Metanephros (tissue), 2 donors: Measurements from ENCODE around the gene NBEAL2. TPM values are rescaled to one million over a fixed set of nuclear protein-coding genes. Genes with fewer than 3 reads are reported as not detected.

Source experiments
- small RNA-seq: library from RNA; depleted of rRNA; stranded (forward); fragments of <200 nt; gene quantifications from one replicate; pipeline ENCODE3, GENCODE V24; 2014; ENCODE audit warnings: low replicate concordance
- total RNA-seq: library from RNA; depleted of rRNA; stranded (reverse); fragments of >200 nt; gene quantifications from one replicate; pipeline ENCODE4 v1.2.3, GENCODE V29; 2014

The NBEAL2 gene
- total RNA-seq = 39.9 TPM

GRCh38 chr3:46978985-46979944 lies at the start of gene NBEAL2:
Gene NBEAL2, plus strand, starts transcription at chr3:46979666. Its CDS starts 196 bp downstream, at chr3:46979862.

GRCh38 chr3:46976326-46977190 lies 2.9 kb upstream of the NBEAL2 start, which contains the start of gene CCDC12:
Gene CCDC12, minus strand, starts transcription at chr3:46976745. Its CDS starts 13 bp downstream, at chr3:46976732.

Small RNA genes within 50 kb of the gene (small RNA-seq; reads per million reads assigned to genes)
- not detected for gene MRPL57P3

Other genes with a start within 250 kb of the NBEAL2 start
- 23.5 TPM for gene MYL3, start 116.2 kb upstream of the NBEAL2 start, total RNA-seq
- gene PTH1R, start 101.9 kb upstream of the NBEAL2 start, total RNA-seq = 127 TPM
- 28.1 TPM for gene CCDC12, start 2.9 kb upstream of the NBEAL2 start, total RNA-seq
- gene SETD2, start 184.4 kb downstream of the NBEAL2 start, total RNA-seq = 66.4 TPM